Esophagus squamous epithelium (tissue), 4 donors: ENCODE data around the gene CXCL3.

Source experiments
- POLR2A ChIP-seq, 4 donors: fragments of 450-650 bp; IDR thresholded peaks; one replicate each; pipeline ENCODE4 v1.6.1; 2017; ENCODE audit warnings: antibody characterized with exemption in 4 of 4, mild to moderate bottlenecking in 4 of 4, moderate library complexity in 3 of 4
- TF ChIP-seq, protein P1 (sequence below), 6 experiments: fragments of 450-650 bp in 4 of 6; fragments of 200-600 bp in 2 of 6; sonication (generic) in 2 of 6; IDR thresholded peaks; one replicate each; pipeline ENCODE4 v1.5.1; 2016 to 2019; ENCODE audit warnings: antibody characterized with exemption in 6 of 6, mild to moderate bottlenecking in 4 of 6, moderate library complexity in 4 of 6

GRCh38 chr4:74084984-74085383 is 46.5 kb upstream of the CXCL3 start:
- TF ChIP-seq POLR2A (IDR thresholded peaks at IDR 0.05): no peak
- TF ChIP-seq, protein P1, sequence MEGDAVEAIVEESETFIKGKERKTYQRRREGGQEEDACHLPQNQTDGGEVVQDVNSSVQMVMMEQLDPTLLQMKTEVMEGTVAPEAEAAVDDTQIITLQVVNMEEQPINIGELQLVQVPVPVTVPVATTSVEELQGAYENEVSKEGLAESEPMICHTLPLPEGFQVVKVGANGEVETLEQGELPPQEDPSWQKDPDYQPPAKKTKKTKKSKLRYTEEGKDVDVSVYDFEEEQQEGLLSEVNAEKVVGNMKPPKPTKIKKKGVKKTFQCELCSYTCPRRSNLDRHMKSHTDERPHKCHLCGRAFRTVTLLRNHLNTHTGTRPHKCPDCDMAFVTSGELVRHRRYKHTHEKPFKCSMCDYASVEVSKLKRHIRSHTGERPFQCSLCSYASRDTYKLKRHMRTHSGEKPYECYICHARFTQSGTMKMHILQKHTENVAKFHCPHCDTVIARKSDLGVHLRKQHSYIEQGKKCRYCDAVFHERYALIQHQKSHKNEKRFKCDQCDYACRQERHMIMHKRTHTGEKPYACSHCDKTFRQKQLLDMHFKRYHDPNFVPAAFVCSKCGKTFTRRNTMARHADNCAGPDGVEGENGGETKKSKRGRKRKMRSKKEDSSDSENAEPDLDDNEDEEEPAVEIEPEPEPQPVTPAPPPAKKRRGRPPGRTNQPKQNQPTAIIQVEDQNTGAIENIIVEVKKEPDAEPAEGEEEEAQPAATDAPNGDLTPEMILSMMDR (IDR thresholded peaks at IDR 0.05): no peak
